NCI-H2171 treated with DMSO at 0.1 percent for 48 hours (cell line): ENCODE data around the gene FSIP1.
"Not testable (repeated sequence)": the region's sequence is repeated elsewhere in the genome, so short reads cannot be mapped to it uniquely, and the experiment has no call there.

Experiments used
- DNase-seq: peaks from one replicate; lab custom pipeline; 2025; lab: John Stamatoyannopoulos, UW

Gene FSIP1

DNA sequence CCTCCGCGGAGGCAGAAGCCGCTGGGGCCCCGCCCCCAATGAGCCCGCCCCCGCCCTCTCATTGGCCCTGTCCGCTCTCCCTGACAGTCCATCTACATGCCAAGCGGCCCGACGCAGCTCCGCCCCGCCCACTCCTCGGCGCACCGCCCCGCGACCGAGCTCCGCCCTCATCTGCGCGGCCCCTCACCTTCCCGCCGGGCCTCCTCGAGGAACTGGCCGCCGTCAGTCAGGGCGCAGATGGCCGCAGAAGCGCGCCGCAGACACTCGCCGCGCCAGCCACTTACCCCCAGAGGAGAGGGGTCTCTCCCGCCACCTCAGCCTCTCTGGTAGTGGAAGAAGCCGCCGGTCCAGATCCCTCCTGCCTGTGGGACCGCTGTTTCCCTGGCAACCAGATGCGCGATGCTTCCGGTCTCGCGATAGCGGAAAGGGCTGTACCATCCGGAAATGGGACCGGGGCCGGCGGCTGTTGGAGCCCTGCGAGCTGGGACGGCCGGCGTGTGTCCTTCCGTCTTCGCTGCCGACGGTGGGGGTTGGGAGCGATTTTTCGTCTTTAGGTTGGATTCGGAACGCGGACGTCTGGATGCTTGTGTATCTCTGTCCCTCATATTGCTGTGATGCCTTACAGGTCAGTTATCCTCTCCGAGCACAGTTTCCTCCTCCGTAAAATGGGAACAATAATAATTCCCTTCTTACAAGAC, at the start of gene FSIP1:
Gene FSIP1, minus strand, starts transcription at position 401 of the 698 bp plus-strand sequence. CDS start 6,317 bp downstream, outside the sequence.
- peak; percentile 93 for DNase-seq

DNA sequence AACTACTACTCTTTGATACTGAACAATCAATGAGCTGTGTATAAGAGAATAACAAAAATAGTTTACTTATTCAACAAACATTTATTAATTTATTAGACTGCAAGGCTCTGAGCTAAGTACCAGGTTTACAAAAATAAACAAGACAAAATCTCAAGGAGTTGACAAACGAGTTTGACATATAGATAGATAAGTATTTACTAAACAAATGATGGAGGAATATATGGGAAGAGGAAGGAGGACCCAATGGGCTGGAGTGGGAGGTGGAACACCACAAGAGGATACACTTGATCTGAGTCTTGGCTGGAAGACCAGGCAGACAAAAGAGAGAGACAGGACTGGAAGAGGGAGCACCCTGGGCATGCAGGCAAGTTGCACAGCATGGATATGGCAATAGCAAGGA, 47.5 kb upstream of the FSIP1 start:
- DNase-seq = no peak

DNA sequence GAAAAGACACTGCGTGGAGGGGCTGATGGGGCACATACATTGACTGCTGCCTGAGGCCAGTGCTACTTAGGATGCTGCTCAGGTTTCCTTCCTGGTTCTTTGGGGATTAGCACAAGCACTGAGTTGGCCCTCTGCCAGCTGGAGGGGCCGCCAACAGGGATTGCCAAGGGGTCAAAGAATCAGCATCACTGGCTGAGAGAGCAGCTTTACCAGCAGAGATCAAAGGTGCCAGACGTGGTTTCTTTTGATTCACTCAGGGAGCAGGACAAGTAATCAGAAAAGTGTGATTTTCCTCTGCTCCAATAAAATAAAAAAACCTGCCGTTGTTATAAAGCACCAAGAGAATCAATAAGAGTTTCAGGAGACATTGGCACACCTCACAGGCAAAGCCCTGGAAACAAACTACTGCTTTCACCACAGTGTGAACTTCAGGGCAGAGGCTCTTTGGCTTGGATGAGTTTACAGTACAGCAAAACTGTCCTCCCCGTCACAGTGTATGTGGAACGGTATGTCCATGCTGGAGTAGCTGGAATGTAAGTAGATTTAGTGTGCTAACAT, 45.8 kb upstream of the FSIP1 start:
- peak; percentile 37 for DNase-seq

DNA sequence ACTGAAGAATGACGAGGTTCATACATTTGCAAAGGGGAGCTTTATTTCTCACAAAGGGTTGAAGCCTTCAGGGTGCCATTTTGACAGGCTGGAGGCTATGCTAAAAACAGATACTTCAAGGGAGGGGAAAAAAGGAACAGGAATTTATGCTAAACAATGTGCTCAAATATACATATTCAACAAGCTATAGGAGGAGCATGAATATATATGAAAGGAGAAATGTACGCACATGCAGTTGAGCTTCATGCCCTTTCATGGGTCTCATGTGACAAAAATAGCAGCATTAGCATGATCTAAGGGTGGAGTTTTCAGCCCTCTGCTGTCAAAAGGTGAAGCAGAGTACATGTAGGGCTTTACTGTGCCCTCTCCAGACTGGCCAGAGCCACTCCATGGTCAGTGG, 44.3 kb upstream of the FSIP1 start:
- no peak for DNase-seq

DNA sequence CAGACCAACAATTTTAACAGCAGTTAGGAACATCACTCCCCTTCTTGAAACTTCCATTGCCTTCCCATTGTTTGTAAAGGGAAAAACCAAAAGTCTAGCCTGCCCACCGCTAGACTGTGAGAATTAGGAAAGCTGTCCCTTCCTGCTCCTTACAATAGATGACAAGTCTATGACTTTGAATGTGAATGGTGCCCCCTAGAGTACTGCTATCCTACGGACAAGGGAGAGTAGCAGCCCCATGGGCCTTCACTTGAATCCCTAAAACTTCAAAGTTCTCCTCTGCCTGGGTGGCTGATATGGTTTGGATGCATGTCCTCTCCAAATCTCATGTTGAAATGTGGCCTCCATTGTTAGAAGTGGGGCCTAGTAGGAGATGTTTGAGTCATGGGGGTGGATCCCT, 41.0 kb upstream of the FSIP1 start:
- no peak for DNase-seq

DNA sequence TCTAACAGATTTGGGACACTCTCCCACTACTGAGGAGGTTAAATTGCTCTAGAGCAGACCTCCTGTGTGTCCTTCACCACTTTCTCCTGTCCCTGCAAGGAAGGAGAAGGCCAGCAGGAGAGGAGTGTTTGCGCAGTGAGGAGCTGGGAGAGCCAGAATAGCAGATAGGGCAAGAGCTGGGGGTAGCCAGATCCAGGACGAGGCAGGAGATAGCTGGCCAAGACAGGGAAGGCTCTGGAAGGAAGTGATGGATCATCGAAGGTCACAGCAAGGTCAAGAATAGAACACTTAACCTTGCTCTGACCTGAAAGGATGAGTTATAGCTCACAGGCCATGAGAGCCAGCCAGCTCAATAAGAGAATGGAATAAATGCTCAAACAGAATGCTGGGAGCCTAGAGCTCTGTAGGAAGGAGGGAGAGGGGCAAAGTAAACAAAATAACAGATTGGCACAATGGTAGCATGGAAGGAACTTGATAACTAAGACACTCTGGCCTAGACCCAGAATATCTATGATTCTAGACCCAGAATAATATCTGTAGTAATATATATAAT, 37.5 kb upstream of the FSIP1 start:
- DNase-seq = peak; percentile 10

DNA sequence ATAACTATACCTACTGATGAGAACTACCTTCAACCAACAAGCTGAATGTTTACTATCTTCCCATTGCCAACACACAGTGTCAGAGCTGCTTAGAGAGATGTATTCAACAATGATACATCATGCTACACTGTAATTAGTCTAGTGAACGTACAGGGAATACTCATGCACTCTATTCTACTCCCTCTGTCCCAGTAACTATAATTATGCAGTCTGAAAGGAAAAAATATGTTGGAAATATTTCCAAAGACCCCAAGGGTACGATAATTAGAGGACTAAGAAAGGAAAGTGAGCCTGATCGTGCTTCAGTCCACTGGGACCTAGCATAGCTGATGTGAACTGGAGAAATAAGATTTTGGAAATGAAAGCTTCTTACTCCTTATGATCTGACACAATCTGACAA, 36.9 kb upstream of the FSIP1 start:
- no peak for DNase-seq

DNA sequence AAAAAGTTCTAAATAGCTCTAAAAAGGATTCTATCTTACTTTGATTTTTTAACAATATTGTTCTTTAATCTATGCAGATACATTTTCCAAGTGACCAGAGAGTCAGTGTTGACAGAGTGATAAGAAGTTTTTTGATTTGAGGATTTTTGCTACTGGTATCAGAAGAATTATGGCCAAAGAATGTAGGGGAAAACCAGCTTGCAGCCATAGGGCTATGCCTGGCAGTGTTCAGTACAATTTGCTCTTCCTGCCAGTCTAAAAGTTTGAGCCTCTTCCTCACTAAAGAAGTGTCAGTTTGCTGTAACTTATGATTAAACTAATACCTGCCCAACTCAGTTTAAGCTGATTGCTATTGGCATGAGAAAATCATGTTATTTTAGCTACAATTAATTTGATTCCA, 35.3 kb upstream of the FSIP1 start:
- DNase-seq = no peak

DNA sequence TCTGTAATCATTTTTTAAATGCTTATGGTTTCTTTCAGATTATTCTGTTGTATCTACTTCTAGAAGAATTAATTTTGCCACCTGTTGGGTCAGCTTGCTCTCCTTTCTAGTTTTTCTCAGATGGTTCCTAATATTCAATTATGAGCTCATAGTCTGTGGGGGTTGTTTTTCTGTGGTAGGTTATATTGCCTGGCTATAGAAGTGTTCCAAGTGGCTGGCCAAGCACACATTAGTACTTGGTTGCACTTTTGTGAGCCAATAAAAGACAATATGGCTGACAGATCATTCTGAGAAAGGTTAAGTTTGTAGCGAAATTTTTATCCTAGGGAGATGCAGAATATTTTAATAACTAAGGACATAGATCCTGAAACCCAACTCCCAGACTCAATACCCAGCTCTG, 31.8 kb upstream of the FSIP1 start:
- no peak for DNase-seq

DNA sequence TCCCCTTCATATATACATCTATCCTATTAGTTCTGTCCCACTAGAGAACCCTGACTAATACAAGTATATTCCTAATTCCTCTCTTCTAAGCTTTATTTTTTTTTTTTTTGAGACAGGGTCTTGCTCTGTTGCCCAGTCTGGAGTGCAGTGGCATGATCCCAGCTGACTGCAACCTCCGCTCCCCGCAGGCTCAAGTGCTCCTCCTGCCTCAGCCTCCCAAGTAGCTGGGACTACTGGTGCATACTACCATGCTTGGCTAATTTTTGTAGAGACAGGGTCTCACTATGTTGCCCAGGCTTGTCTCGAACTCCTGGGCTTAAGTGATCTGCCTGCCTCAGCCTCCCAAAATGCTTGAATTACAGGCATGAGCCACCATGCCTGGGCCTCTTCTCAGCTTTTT, 30.0 kb upstream of the FSIP1 start:
- not testable (repeated sequence) for DNase-seq

DNA sequence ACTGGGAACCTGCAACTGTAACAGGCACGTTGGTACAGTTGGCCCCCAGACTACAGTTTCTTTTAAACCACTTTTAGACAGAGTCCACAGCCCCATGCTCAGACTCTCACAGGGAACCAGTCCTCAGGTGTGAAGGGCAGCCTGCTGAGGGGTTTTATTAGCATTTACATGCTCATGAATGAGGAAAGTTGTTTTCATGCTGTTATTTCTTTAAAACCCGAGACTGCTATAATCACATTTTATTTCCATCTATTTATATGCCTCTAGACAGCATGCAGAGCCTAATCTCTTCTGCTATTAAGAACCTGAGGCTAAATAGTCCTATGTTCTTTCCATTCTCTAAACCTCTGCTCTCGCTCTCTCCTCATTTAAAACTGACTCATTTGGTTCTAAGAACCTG, 26.3 kb upstream of the FSIP1 start:
- no peak for DNase-seq

DNA sequence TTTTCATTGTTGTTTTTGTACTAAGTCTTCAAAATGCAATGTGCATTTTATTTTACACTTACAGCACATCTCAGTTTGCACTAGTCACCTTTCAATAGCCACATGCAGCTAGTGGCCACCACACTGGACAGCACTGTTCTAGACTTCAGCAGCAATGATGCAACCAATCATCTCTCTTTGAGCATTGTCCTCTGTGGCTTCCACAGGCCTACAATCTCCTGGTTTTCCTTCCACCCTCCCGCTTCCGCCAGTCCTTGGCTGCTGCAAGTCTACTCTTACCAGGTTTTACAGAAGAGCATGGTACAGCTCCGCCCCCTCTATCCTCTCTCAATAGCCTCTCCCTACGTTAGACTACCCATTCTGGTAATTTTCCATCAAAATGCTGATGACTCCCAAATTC, 25.1 kb upstream of the FSIP1 start:
- no peak for DNase-seq

DNA sequence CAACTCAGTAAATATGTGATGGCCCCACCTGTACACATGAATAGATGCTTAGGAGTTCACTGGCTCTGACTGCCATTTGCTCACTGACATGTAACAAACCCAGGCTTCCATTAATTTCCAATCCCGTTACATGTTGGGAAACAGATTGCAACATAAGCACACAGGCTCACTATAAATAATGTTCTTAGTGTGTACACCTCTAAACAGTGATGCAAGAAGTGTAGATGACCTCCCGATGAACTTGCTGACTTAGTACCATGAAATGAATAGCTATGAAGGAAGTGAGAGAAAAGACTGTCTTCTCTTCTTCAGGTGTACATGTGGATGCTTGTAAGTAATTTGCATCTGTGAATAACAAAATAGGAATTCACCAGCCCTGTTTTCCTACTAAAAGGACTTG, 21.4 kb upstream of the FSIP1 start:
- no peak for DNase-seq

DNA sequence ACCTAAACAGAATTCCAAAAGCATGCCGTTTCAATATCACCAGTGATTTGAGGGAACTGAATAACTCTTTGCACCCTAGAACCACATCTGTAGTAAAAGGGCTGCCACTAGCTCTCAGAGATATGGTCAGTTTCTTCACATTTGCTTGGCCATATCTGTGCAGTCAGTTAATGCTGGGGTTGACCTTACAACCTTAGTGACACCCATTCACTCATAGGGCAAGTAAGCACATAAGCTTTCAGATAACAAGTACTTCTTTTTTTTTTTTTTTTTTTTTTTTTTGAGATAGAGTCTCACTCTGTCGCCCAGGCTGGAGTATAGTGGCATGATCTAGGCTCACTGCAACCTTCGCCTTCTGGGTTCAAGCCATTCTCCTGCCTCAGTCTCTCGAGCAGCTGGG, 20.4 kb upstream of the FSIP1 start:
- DNase-seq = no peak

DNA sequence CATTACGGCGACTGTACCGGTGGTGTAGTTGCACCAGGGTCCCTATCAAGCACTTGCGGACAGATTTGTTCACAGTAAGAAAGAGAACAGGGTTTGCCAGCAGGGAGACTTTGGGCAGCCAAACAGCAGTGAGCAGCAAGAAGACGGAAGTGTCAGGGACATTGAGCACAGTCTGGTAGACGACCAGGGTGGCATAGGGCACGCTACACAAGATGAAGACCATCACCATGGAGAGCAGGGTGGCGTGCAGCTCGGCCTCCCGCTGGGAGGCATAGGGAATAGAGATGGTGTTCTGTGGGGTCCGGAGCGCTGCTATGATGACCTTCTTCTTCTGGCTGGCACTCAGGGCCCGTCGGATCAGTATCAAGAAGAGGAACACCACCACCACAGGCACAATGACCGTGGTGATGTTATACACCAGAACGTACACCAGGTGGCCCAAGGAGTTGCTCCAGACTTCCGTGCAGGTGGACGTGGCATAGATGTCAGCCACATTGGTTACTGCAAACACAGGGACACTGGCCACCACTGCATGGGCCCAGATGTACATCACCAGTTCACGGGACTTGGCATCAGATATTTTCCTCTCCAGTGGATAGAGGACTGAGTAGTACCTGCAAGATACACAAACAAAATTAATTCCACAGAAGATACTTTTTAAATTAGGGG, 19.1 kb upstream of the FSIP1 start:
- DNase-seq = no peak

DNA sequence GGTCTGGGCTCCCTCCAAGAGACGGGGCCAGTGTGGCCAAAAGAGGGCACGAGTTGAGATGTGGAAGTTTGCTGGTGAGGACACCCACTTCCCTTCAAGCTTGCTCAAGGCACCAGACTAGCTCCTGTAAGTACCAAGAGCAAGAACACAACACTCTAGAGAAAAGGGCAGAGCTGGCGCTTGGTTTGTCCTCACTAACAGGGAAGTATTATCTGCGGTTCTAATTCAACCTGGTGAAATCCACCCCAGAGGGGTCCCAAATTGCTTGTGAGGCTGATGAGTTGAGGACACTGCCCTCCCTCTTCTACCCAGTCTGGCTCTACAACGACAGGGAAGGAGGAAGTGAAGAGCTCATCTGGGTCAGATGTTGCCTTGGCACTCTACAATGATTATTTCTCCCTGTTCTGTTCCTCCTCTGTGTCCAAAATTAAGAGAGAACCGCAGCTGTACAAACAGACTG, 16.9 kb upstream of the FSIP1 start:
- DNase-seq = no peak

DNA sequence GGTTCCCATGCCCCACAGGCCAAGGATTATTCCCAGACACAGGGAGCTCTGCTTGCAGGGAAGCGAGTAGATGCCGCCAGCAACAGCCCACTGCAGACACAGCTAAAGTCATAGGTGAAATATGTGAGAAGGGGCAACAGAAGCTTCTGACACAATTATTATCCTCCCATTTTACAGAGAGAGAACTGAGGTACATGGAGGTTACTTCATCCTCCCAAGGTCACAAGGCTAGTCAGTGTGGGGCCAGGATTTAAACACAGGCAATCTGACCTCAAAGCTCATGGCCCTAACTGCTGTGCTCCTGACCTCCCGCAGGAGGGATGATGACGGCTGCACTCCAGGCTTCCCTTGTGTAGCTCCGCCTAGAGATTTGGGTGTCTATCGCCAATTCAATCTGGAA, 15.7 kb upstream of the FSIP1 start:
- DNase-seq = no peak

DNA sequence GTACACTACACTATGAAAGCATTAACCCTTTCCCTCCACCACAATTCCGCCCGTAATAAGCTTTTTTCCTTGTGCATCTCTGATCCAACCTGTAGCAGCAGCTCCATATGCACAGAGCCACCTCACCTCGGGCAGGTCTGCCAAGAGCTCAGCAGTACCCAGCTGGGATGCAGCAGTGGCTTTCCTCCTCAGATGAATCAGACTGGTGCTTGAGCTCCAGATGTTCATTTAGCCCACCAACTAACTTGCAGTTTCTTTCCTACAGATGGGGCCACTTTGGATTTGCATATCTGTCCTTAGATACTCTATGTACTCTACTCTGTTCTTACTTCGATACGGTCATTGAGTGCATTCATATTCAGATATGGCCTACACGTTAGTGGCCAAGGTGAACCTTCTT, 14.8 kb upstream of the FSIP1 start:
- DNase-seq = peak; percentile 50

DNA sequence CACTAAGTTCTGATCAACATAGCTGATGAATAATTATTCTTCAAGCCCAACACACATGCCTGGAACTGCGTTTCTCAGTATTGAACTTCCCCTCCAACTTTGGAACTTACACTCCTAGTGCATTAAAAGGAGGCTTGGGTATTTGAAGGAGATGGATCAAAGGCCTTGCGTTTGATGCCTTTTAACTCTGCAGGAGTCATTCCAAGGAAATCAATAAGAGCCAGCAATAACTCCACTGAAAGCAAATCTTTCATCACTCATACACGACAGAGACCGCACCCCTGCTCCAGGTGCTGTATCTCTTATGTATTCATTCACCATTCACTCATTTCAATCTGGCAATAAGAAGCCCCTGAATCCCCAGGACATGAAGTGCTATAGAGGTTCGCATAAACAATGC, 14.0 kb upstream of the FSIP1 start:
- no peak for DNase-seq

DNA sequence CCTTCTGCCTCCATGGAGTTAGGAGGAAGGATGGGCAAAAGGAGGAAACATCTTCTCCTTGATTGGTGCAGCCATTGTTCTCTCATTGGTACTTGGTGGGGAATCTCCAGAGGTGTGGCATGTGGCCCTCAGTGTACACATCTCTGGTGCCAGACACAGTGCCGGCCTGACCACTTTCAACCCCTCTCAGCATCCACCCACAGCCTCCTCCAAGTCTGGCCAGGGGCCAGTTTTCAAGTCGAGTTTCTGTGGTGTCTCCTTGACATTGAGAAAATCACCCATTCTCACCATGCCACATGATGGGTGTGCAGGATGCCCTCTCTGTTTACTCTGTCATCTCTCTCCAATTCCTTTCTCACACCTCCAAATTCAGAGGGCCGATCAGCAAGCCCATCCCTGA, 12.8 kb upstream of the FSIP1 start:
- DNase-seq = no peak

DNA sequence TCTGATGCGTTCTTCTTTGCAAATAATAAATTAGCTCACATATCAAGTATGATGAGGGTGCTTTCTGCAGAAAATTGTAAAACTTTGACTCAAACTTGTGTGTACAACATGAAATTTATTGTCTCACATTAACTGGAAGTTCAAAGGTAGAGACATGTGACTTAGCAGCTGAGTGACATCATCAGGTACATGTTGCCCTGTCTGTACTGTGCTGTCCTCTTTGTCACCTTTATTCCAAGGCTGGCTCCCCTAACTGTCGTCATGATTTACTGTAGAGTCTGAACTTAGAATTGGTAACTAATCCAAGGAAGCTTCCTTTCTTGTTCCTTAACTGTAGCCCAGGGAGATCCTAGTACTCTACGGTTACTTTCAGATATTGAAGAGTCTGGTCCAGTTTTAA, 12.3 kb upstream of the FSIP1 start:
- no peak for DNase-seq

DNA sequence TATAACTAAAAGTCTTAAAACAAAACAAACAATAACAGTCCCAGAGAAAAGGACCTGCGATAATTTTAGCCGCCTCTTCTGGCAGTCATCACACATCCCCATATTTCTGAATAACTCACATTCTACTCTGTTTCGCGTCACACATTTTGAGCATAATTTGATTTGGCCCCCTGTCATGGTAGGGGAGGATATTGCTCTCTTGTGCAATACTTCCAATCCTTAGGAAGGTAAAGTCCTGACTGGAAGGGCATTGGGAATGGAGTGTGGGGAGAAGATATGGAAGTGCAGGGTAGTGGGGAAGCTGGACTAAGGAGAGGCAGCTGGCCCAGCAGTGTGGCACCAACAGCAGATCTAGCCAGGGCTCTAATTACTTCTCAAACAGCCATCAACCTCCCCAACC, 11.3 kb upstream of the FSIP1 start:
- DNase-seq = no peak

DNA sequence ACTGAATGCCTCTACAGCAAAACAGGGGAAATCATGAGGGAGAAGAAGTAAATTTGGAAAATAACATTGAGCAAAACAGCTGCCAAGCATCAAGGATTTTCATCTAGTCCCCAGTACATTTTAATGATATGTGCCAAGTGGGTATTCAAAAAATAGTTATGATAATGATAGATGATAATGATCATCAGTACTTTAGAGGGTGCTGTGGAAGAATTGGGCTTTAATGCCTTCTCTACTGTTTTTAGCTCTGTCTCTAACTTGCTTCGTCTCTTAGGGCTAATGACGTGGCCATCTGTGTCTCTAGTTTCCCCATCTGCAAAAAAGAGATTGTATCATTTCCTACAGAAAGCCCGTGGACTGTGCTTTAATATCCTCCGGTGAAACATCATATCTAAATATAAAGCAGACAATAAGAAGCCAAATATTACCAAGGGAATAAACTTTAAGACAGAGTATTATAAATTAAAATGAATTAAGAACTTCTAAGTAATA, 10.2 kb upstream of the FSIP1 start:
- peak; percentile 19 for DNase-seq
